Caco-2 (cell line): ENCODE results near the gene SPARC. TPM values are rescaled to one million over a fixed set of nuclear protein-coding genes. Genes with fewer than 3 reads are reported as not detected.
"Not testable (repeated sequence)": the region's sequence is repeated elsewhere in the genome, so short reads cannot be mapped to it uniquely, and the experiment has no call there.

Experiments
- BruUV-seq: library from RNA; stranded (reverse); fragments of 400-500 nt; replicated peaks from 2 replicates; lab custom pipeline; 2021; lab: Mats Ljungman, UMichigan
- CTCF ChIA-PET: fragments of 300-600 bp; sonication (Branson Sonifier 250); formaldehyde crosslinking; loops from one replicate; lab custom pipeline; 2022; ENCODE audit warnings: antibody characterized with exemption; lab: Charles Lee
- POLR2A ChIA-PET: fragments of 300-600 bp; sonication (Branson Sonifier 250); formaldehyde crosslinking; loops from one replicate; lab custom pipeline; 2022; ENCODE audit warnings: antibody characterized with exemption; lab: Charles Lee
- DNase-seq, 2 experiments: peaks; one replicate each; pipeline versions ENCODE4 v3.0.0 to v3.0.0-alpha.2; 2020 to 2022
- H3K27me3 ChIP-seq: replicated peaks from 2 replicates; pipeline ENCODE4 v1.6.0; 2011; ENCODE audit warnings: low read length; ENCODE audit not compliant: control insufficient read depth, insufficient read depth
- H3K36me3 ChIP-seq: 2 replicates; pipeline ENCODE4 v1.5.1; 2011; ENCODE audit warnings: low read length; ENCODE audit not compliant: control insufficient read depth, insufficient read depth
- H3K4me1 ChIP-seq: fragments of 250-450 bp; sonication (Bioruptor Pico); 2 replicates; pipeline ENCODE4 v1.5.1; 2020; ENCODE audit warnings: mild to moderate bottlenecking
- H3K4me3 ChIP-seq: 2 replicates; pipeline ENCODE4 v1.5.1; 2011; ENCODE audit warnings: low read depth, mild to moderate bottlenecking, control low read depth, low read length
- H3K9me3 ChIP-seq: fragments of 250-450 bp; sonication (Bioruptor Pico); 2 replicates; pipeline ENCODE4 v1.5.1; 2020; ENCODE audit warnings: mild to moderate bottlenecking, moderate library complexity
- H3K27ac Mint-ChIP-seq: one replicate; pipeline ENCODE4 v1.8.0; 2022; ENCODE audit warnings: mixed read lengths; ENCODE audit not compliant: unreplicated experiment
- H3K27me3 Mint-ChIP-seq: one replicate; pipeline ENCODE4 v1.8.0; 2022; ENCODE audit warnings: mixed read lengths; ENCODE audit not compliant: insufficient read depth, unreplicated experiment
- H3K36me3 Mint-ChIP-seq: one replicate; pipeline ENCODE4 v1.8.0; 2022; ENCODE audit warnings: mild to moderate bottlenecking, mixed read lengths; ENCODE audit not compliant: insufficient read depth, unreplicated experiment
- H3K4me1 Mint-ChIP-seq: one replicate; pipeline ENCODE4 v1.8.0; 2022; ENCODE audit warnings: low read depth, mixed read lengths; ENCODE audit not compliant: unreplicated experiment
- H3K4me3 Mint-ChIP-seq: one replicate; pipeline ENCODE4 v1.8.0; 2022; ENCODE audit warnings: mild to moderate bottlenecking, moderate library complexity, mixed read lengths; ENCODE audit not compliant: unreplicated experiment
- H3K9me3 Mint-ChIP-seq: one replicate; pipeline ENCODE4 v1.8.0; 2022; ENCODE audit warnings: mixed read lengths; ENCODE audit not compliant: unreplicated experiment
- CTCF ChIP-seq, 2 experiments: fragments of 200-600 bp in 1 of 2; IDR thresholded peaks; 1 replicate in 1 of 2; 2 replicates in 1 of 2; pipeline versions ENCODE4 v1.5.1 to v1.8.0; 2011 to 2022; ENCODE audit warnings: antibody characterized with exemption in 1 of 2, control low read depth in 1 of 2, inconsistent platforms in 1 of 2, low read depth in 1 of 2, low read length in 1 of 2, mild to moderate bottlenecking in 1 of 2, moderate library complexity in 1 of 2; ENCODE audit not compliant: insufficient read depth in 1 of 2, severe bottlenecking in 1 of 2, unreplicated experiment in 1 of 2
- intact Hi-C: fragments of 100-400 bp; cut with micrococcal nuclease; formaldehyde crosslinking; loops from one replicate; pipeline ENCODE4 v1.10.0; 2022; ENCODE audit not compliant: unreplicated experiment
- total RNA-seq: library from RNA; stranded (reverse); gene quantifications from 2 replicates; pipeline ENCODE4 v1.2.3, GENCODE V29; 2022

The SPARC gene
- total RNA-seq, 1 experiment from 2014 or later, result 22.7 TPM

DNA sequence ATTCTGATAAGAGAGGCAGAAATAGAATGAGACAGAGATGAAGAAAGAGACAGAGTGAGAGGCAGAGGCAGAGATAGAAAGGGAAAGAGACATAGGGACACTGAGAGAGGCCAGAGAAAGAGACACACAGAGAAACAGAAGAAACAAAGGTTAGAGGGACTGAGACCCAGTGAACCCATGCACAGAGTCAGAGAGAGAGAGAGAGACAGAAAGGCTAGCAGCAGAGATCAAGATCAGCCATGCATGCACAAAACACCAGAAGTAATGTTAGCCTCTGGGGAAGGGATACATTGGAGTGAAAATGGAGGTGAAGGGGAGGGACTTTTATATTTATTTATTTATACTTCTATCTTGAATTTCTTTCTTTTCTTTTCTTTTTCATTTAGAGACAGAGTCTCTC, 14.1 kb upstream of the SPARC start:
- H3K4me3 ChIP-seq, result no peak overlapping the region
- peaks cover 35% of the 10 kb centered on the region for H3K4me1 ChIP-seq
- intact Hi-C loops, result no loop called here
- no peaks in the 10 kb centered on the region for H3K27me3 ChIP-seq
- Mint-ChIP-seq H3K4me1 (peaks cover 32% of the 10 kb centered on the region), H3K27me3 (no peaks in the 10 kb centered on the region), H3K36me3 (no peaks in the 10 kb centered on the region), H3K9me3 (no peaks in the 10 kb centered on the region), H3K4me3 (no peak overlapping the region), H3K27ac (no peak overlapping the region)
- no peak for DNase-seq
- H3K9me3 ChIP-seq, result no peaks in the 10 kb centered on the region
- BruUV-seq, result no TSS peak
- CTCF ChIA-PET, result no interaction called here
- POLR2A ChIA-PET, result no interaction called here
- TF ChIP-seq CTCF (IDR thresholded peaks at IDR 0.05; ENCODE audit: insufficient read depth in 1 of 2, low read depth in 1 of 2, low read length in 1 of 2, severe bottlenecking in 1 of 2, unreplicated experiment in 1 of 2), result no peak
- no peaks in the 10 kb centered on the region for H3K36me3 ChIP-seq

DNA sequence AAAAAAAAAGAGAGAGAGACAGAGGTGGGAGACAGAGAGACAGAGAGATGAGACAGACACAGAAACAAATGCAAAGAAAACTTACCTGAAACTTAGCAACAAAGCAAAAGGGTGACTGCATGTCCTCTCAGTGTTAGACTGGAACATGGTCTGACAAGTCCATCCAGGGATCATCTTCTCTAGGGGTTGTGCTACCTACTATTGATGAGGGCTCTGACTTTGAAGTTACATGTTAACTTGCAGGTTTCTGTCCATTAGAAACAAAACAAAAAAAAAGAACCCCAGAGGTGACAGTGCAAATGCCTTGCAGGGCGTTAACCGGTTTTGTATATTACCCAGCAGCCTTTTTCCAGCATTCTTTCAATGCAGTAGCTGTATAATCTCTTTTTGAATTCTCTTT, 13.6 kb upstream of the SPARC start:
- no peak for TF ChIP-seq CTCF (IDR thresholded peaks at IDR 0.05; ENCODE audit: insufficient read depth in 1 of 2, low read depth in 1 of 2, low read length in 1 of 2, severe bottlenecking in 1 of 2, unreplicated experiment in 1 of 2)
- ChIA-PET CTCF (interaction anchor here (1.6 kb wide), 1 partner anchor 41 kb away, joined by 6 read pairs; no protein-coding TSS in a partner anchor), POLR2A (no interaction called here)
- BruUV-seq, result no TSS peak
- intact Hi-C loops, result no loop called here
- no peaks in the 10 kb centered on the region for H3K27me3 Mint-ChIP-seq
- no peaks in the 10 kb centered on the region for H3K36me3 Mint-ChIP-seq
- H3K27me3 ChIP-seq, result no peaks in the 10 kb centered on the region
- DNase-seq, result no peak
- H3K4me1 Mint-ChIP-seq, result peaks cover 32% of the 10 kb centered on the region
- H3K36me3 ChIP-seq, result no peaks in the 10 kb centered on the region
- H3K9me3 Mint-ChIP-seq, result no peaks in the 10 kb centered on the region
- no peak overlapping the region for H3K4me3 ChIP-seq
- H3K27ac Mint-ChIP-seq, result no peak overlapping the region
- no peaks in the 10 kb centered on the region for H3K9me3 ChIP-seq
- no peak overlapping the region for H3K4me3 Mint-ChIP-seq
- H3K4me1 ChIP-seq, result peaks cover 39% of the 10 kb centered on the region

- Histone ChIP-seq H3K9me3 (no peaks in the 10 kb centered on the region), H3K4me1 (peaks cover 35% of the 10 kb centered on the region), H3K36me3 (no peaks in the 10 kb centered on the region), H3K4me3 (no peak overlapping the region), H3K27me3 (no peaks in the 10 kb centered on the region)
- intact Hi-C loops, result loop anchor here (2.0 to 5.0 kb wide), 2 partner anchors 14 to 43 kb away; no protein-coding TSS in a partner anchor
- CTCF ChIA-PET, result interaction anchor here (0.8 to 1.6 kb wide), 4 partner anchors 24 to 401 kb away, joined by 3 to 6 read pairs (median 4); no protein-coding TSS in a partner anchor
- BruUV-seq, result no TSS peak
- Mint-ChIP-seq H3K27me3 (no peaks in the 10 kb centered on the region), H3K9me3 (no peaks in the 10 kb centered on the region), H3K36me3 (no peaks in the 10 kb centered on the region), H3K4me3 (peak overlapping the region; percentile 30), H3K4me1 (peaks cover 26% of the 10 kb centered on the region), H3K27ac (peak overlapping the region; percentile 83)
- POLR2A ChIA-PET, result interaction anchor here (0.7 kb wide), 1 partner anchor 22 kb away, joined by 4 read pairs; no protein-coding TSS in a partner anchor
- peak; percentile 56 to 72 for DNase-seq
- no peak for TF ChIP-seq CTCF (IDR thresholded peaks at IDR 0.05; ENCODE audit: insufficient read depth in 1 of 2, low read depth in 1 of 2, low read length in 1 of 2, severe bottlenecking in 1 of 2, unreplicated experiment in 1 of 2)
Observed at GRCh38 chr5:151699071-151699901, 12.6 kb upstream of the SPARC start.

- DNase-seq, H3K9me3 ChIP-seq, H3K27me3 ChIP-seq, H3K27me3 Mint-ChIP-seq, BruUV-seq, H3K36me3 Mint-ChIP-seq, H3K4me3 ChIP-seq, H3K27ac Mint-ChIP-seq, POLR2A ChIA-PET, H3K9me3 Mint-ChIP-seq, CTCF ChIA-PET, H3K4me3 Mint-ChIP-seq, H3K36me3 ChIP-seq: not testable (repeated sequence)
- intact Hi-C loops, result loop anchor here (2.0 to 5.0 kb wide), 2 partner anchors 13 to 44 kb away; no protein-coding TSS in a partner anchor
- H3K4me1 Mint-ChIP-seq, result peaks cover 14% of the 10 kb centered on the region
- H3K4me1 ChIP-seq, result peaks cover 23% of the 10 kb centered on the region
Observed at GRCh38 chr5:151698081-151698480, 11.4 kb upstream of the SPARC start.
